ENCODE results near the gene ATP1B1. TPM values are rescaled to one million over a fixed set of nuclear protein-coding genes. Genes with fewer than 3 reads are reported as not detected.

Gene ATP1B1
- total and polyA plus RNA-seq, 2 of the 13 experiments (the other 11 are each of a cell fraction or from before 2014, with no cell fraction given) = 134 to 135 TPM

DNA sequence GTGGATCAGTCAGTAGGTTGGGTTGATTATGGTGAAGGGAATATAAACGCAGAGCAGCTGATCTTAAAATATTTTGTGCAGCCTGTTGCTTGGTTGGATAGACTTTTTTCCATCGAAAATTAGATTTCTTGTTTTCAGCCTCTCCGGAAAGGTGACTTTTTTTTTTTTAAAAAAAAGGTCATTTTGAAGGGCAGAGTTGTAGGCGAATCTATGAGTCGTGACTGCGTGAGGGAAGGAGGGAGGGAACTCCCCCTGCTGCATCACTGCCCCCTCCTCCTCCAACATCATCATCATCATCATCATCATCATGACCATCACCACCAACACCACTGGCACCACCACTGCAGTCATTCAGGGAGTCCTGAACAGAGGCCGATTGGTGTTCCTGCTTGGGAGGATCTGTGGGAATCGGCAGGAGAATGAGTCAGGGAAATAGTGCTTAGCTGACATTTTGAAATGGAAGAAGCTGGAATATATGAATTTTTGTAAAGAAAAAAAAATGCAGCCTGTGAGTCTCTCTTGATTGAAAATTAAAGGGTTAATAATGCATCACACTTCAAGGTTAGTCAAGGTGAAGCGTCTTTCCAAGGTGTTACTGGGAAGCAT, 1.2 kb downstream of the ATP1B1 start (continued):
- TF ChIP-seq, protein P1, sequence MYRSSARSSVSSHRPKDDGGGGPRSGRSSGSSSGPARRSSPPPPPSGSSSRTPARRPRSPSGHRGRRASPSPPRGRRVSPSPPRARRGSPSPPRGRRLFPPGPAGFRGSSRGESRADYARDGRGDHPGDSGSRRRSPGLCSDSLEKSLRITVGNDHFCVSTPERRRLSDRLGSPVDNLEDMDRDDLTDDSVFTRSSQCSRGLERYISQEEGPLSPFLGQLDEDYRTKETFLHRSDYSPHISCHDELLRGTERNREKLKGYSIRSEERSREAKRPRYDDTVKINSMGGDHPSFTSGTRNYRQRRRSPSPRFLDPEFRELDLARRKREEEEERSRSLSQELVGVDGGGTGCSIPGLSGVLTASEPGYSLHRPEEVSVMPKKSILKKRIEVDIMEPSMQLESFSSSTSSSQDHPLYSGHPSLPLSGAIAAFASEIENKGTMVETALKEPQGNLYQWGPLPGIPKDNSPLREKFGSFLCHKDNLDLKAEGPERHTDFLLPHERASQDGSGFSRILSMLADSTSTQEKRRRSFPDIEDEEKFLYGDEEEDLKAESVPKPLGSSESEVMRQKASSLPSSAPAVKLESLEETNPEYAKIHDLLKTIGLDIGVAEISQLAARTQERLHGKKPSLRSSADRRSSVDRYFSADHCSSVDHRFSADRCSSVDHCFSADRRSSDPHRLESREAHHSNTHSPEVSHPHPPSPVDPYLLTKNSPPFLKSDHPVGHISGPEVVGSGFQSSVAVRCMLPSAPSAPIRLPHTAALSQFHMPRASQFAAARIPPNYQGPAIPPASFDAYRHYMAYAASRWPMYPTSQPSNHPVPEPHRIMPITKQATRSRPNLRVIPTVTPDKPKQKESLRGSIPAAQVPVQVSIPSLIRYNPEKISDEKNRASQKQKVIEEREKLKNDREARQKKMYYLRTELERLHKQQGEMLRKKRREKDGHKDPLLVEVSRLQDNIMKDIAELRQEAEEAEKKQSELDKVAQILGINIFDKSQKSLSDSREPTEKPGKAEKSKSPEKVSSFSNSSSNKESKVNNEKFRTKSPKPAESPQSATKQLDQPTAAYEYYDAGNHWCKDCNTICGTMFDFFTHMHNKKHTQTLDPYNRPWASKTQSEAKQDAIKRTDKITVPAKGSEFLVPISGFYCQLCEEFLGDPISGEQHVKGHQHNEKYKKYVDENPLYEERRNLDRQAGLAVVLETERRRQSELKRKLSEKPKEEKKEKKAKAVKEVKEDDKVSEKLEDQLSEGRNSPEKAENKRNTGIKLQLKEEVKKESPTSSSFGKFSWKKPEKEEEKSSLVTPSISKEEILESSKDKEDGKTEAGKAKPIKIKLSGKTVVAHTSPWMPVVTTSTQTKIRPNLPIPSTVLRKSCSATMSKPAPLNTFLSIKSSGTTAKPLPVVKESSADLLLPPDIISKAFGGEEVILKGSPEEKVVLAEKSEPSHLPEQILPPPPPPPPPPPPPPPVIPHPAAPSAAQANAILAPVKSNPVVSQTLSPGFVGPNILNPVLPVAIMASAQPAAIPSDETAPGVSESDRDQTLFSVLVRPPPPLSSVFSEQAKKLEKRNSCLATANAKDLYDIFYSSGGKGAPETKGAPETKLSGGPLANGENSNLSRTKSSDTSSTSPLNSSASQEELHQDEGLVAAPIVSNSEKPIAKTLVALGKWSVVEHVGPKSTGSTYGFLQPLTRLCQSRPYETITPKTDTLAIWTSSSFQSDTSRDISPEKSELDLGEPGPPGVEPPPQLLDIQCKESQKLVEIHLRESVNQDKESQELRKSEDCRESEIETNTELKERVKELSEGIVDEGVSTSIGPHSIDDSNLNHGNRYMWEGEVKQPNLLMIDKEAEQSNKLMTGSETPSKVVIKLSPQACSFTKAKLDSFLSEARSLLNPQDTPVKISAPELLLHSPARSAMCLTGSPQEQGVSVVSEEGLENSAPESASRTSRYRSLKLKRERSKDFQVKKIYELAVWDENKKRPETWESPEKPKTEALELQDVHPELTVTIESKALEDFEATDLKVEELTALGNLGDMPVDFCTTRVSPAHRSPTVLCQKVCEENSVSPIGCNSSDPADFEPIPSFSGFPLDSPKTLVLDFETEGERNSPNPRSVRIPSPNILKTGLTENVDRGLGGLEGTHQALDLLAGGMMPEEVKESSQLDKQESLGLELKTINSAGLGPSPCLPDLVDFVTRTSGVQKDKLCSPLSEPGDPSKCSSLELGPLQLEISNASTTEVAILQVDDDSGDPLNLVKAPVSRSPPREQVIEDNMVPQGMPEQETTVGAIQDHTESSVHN (CRISPR knock-in tag; IDR thresholded peaks at IDR 0.05) = no peak
- TF ChIP-seq NONO (IDR thresholded peaks at IDR 0.05) (no peak), NONO (CRISPR knock-in tag; conservative IDR thresholded peaks at IDR 0.05) (no peak), ZFX (CRISPR knock-in tag; IDR thresholded peaks at IDR 0.05; ENCODE audit: low read depth) (no peak), ZNF891 (CRISPR knock-in tag; IDR thresholded peaks at IDR 0.05) (no peak), CREB1 (IDR thresholded peaks at IDR 0.05) (peak; percentile 77), CREB1 (CRISPR knock-in tag; IDR thresholded peaks at IDR 0.05) (no peak), ZNF652 (CRISPR knock-in tag; IDR thresholded peaks at IDR 0.05; ENCODE audit: borderline replicate concordance, low read depth) (peak; percentile 68; the same call in 1 of the 2 replicates), CCAR2 (optimal IDR thresholded peaks at IDR 0.05; ENCODE audit: low read depth, low read length) (no peak), ZNF530 (CRISPR knock-in tag; IDR thresholded peaks at IDR 0.05; ENCODE audit: low read depth) (no peak), ISL2 (CRISPR knock-in tag; IDR thresholded peaks at IDR 0.05) (no peak), ZNF761 (CRISPR knock-in tag; conservative IDR thresholded peaks at IDR 0.05) (no peak), RARG (CRISPR knock-in tag; IDR thresholded peaks at IDR 0.05; ENCODE audit: low read depth) (no peak), XRCC5 (optimal IDR thresholded peaks at IDR 0.05; ENCODE audit: low read length) (no peak)
- TF ChIP-seq, protein P2, sequence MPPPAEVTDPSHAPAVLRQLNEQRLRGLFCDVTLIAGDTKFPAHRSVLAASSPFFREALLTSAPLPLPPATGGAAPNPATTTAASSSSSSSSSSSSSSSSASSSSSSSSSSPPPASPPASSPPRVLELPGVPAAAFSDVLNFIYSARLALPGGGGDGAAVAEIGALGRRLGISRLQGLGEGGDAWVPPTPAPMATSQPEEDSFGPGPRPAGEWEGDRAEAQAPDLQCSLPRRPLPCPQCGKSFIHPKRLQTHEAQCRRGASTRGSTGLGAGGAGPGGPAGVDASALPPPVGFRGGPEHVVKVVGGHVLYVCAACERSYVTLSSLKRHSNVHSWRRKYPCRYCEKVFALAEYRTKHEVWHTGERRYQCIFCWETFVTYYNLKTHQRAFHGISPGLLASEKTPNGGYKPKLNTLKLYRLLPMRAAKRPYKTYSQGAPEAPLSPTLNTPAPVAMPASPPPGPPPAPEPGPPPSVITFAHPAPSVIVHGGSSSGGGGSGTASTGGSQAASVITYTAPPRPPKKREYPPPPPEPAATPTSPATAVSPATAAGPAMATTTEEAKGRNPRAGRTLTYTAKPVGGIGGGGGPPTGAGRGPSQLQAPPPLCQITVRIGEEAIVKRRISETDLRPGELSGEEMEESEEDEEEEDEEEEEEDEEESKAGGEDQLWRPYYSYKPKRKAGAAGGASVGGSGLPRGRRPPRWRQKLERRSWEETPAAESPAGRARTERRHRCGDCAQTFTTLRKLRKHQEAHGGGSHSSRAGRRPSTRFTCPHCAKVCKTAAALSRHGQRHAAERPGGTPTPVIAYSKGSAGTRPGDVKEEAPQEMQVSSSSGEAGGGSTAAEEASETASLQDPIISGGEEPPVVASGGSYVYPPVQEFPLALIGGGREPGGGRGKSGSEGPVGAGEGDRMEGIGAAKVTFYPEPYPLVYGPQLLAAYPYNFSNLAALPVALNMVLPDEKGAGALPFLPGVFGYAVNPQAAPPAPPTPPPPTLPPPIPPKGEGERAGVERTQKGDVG (CRISPR knock-in tag; IDR thresholded peaks at IDR 0.05; ENCODE audit: borderline replicate concordance) = no peak
- TF ChIP-seq, protein P3, sequence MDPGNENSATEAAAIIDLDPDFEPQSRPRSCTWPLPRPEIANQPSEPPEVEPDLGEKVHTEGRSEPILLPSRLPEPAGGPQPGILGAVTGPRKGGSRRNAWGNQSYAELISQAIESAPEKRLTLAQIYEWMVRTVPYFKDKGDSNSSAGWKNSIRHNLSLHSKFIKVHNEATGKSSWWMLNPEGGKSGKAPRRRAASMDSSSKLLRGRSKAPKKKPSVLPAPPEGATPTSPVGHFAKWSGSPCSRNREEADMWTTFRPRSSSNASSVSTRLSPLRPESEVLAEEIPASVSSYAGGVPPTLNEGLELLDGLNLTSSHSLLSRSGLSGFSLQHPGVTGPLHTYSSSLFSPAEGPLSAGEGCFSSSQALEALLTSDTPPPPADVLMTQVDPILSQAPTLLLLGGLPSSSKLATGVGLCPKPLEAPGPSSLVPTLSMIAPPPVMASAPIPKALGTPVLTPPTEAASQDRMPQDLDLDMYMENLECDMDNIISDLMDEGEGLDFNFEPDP (CRISPR knock-in tag; conservative IDR thresholded peaks at IDR 0.05) = no peak
- TF ChIP-seq, protein P4, sequence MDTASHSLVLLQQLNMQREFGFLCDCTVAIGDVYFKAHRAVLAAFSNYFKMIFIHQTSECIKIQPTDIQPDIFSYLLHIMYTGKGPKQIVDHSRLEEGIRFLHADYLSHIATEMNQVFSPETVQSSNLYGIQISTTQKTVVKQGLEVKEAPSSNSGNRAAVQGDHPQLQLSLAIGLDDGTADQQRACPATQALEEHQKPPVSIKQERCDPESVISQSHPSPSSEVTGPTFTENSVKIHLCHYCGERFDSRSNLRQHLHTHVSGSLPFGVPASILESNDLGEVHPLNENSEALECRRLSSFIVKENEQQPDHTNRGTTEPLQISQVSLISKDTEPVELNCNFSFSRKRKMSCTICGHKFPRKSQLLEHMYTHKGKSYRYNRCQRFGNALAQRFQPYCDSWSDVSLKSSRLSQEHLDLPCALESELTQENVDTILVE (CRISPR knock-in tag; IDR thresholded peaks at IDR 0.05) = no peak
